Fibroblast of gingiva (primary cell): ENCODE results near the gene CHURC1.

Experiments used
- DNase-seq: peaks from one replicate; pipeline ENCODE4 v3.0.0-alpha.2; 2011; ENCODE audit warnings: low read depth

Gene CHURC1

DNA sequence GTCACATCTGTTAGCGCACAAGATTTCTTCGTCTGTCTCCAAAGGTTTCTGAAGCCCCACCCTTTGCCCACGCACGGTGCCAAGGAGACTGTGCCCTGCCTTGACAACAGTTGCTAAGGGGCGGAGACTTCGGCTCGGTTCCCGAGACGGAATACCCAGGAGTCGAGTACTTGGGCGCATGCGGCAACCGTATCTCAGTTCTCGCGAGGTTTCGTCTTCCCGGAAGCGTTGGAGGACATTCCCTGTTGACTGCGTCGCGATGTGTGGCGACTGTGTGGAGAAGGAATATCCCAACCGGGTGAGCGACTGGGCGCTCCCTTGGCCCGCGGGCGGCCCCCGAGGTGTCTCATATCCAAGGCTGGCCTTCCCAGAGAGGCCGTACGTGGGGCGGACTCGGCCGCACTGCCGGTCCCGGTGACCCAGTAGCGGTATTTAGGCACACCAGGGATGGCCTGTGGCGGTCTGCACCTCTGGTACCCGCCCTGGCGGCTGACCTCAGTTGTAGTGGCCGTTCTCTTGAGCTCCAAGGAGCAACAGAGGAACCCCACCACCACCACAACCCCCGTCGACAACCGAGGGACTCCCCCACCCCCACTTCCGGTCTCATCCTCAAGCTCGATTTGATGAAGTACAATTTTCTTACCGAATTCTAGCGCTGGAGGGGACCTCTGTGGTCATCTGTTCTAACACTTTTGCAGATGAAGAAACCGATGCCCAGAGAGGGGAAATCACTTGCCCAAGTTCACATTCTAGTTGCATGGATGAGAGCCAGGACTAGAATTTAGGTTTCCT lies at the start of gene CHURC1:
Gene CHURC1 (plus strand): TSS at position 219 of the 792 bp plus-strand sequence. CDS start 41 bp downstream, at position 260.
- DNase-seq = peak; percentile 98

DNA sequence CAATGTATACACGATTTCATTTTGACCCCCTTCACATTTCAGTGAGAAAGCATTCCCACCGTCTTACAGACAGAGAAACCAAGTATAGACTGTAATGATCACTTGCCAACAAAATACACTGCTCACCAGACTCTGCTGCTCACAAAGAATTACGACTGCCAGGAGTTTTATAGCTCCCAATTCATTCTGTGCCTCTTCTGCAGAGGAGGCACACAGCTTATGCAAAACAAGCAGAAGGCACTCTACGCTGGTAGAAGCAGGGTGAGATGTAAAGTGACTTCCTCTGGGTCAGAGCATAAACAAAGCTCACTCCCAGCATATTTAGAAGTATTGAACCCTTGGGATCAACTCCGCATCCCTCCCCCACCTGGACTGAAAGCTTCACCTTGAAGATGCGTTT lies 49.1 kb upstream of the CHURC1 start:
- no peak for DNase-seq

DNA sequence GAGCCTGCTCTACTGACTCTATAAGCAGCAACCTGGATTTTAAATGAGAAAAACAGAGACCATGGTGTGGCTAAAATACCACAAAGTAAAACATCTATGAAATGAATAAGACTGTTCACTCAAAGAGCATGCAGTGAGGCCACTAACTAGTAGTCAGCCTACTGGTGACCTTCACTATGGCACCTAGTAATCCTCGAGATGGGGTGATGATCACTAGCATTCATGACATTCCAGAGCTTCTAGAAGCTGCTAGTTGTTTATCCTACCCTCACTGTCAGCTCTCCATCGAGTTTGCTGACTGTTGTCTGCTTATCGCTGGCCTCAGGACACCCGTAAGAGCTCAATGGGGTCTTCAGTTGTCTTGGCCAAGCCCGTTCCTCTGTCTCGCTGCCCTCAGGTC lies 48.3 kb upstream of the CHURC1 start:
- no peak for DNase-seq

DNA sequence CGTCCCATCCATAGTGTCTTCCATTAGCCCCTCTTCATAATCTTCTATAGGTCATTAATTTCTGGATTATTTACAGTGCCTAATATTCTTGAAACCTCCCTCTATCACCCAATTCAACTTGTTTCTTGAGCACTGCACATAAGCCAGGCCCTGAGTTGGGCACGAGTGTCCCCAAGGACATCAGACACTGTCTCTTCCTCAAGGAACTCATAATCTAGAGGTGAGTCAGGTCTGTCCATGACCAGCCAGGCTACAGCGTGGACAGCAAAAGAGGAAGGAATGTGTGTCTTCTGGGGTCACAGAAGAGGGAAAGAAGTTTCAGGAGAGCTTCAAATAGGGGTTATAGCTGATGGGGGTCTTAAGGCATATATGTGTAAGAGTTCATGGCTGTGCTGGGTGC lies 47.1 kb upstream of the CHURC1 start:
- DNase-seq = no peak

DNA sequence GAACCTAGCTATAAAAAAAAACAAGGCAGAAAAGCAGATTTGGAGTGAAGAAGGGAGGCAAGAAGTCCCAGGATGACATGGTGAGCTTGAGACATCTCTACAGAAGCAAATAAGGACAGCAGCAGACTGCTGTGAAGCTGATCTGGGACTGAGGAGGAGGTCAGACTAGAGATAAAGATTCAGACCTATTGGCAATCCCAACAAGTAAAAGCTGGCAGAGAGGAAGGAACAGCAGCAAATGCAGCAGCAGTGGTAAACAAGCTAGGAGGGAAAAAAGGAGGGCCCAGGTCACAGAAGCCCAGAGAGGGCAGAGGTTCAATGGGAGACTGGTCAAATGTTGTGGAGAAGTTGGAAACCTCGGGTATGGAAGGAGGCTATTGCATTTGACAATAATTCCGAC lies 45.9 kb upstream of the CHURC1 start:
- no peak for DNase-seq

DNA sequence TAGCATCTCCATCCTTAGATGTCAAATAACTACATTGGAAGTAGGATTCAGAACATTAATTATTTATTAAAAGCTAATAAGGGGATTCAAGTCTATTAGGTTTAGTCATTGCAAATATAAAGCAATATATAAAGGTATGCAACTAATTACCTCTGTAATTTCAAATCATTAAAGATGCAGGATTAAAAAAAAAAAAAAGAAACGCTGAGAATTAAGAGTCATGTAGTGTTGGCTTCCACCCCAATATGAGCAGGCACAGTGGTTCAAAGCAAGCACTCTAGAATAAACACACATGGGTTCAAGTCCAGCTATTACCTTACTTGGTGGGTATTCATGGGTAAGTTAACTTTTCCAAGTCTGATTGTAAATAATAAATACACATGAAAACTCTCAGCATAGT lies 45.4 kb upstream of the CHURC1 start:
- DNase-seq = no peak

DNA sequence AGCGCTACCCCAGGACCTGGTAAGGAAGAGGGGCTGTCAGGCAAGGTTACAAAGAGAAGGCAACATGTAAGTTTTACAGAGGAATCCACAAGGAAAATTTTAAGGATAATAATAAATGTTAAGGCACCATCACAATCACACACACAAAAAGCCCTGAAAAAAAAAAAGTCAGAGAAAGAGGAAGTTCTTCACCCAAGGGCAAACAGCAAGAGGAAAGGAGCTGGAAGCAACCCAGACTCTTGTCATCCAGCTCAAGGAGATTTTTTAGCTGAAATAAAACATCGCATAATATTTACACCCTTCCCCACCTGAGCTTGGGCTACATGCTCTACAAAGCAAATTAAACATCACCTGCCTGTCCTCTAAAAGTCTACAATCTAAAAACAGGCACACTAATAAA lies 44.1 kb upstream of the CHURC1 start:
- DNase-seq = no peak

DNA sequence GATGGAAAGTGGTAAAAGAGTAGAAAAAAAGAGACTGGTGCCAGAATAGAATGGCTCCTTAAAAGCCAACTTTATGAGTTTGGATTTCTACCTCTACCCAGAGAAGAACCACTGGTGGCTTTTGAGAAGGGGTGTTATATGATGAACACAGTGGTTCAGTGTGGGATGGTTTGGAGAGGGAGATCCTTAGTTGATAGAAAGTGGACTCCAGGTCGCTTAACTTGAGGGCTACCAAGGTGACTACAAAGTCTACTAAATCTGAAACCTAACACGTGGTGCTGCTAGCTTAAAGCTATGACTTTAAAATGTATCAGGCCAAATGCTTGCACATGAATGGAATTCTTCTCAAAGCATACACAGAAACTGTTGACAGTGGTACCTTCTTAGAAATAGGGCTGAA lies 42.9 kb upstream of the CHURC1 start:
- no peak for DNase-seq

DNA sequence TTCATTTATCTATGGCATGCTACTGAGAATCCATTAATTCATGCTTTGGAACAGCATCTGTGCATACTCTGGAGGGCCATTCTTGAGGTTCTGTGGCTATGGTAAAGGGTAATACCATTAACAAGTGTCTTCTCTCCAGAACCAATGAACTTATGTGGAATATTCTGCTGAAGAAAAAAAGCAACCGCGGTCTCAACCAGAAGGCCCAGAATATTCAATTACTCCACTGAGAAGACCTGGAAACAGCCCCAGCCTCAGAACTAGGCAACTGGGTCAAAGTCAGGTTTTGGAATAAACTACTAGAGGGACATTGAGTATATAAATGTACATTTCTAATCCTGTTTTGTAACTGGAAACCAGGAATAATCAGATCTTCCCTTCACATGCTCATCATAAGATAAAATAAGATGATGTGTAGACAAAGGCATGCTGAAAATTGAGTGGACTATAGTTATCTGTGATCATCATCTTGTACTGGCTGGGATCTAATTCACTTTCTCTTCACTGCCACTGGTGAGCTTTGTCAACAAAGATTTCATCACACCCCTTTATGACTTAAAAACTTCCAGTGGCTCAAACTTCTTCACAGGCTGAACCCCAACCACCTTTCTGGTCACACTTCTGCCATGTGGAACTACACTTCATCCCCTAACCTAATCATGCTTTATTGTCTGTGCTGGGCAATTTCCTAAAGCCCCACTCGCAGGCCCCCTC lies 40.6 kb upstream of the CHURC1 start:
- no peak for DNase-seq

DNA sequence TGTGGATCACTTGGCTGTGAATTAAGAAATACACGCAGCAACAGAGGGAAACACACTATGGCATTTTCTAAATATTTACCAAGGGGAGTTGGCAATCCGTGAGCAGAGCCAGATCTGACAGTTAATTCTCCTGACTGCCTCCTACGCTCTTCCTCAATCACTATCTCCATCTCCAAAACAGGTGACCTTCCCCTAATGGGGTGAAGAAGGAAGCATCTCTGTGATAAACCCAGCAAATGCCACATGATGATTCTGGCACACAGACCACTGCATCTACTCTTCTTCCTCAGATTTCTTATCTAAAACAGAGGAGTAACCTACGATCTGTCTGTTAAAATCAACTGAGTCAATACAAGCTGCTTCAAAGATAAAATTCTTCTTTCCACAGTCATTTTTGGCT lies 38.9 kb upstream of the CHURC1 start:
- DNase-seq = no peak

DNA sequence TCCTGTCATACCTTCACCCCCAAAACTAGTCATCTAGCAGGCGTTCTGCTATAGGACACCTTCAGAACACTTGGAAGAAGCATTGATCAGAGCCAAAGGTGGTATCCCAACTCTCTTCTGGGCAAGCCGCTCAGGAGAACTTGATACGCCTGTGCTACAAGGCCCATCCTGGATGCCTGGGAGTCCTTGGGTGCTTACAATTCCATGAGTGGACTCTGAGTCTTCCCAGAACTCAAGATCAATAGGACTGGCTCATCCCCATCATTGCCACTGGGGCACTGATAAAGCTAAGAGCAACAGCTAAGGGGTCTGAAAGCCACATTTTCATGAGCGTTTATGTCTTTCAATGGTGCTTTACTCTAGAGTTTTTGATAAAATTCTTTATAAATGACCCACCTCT lies 36.4 kb upstream of the CHURC1 start:
- DNase-seq = no peak

DNA sequence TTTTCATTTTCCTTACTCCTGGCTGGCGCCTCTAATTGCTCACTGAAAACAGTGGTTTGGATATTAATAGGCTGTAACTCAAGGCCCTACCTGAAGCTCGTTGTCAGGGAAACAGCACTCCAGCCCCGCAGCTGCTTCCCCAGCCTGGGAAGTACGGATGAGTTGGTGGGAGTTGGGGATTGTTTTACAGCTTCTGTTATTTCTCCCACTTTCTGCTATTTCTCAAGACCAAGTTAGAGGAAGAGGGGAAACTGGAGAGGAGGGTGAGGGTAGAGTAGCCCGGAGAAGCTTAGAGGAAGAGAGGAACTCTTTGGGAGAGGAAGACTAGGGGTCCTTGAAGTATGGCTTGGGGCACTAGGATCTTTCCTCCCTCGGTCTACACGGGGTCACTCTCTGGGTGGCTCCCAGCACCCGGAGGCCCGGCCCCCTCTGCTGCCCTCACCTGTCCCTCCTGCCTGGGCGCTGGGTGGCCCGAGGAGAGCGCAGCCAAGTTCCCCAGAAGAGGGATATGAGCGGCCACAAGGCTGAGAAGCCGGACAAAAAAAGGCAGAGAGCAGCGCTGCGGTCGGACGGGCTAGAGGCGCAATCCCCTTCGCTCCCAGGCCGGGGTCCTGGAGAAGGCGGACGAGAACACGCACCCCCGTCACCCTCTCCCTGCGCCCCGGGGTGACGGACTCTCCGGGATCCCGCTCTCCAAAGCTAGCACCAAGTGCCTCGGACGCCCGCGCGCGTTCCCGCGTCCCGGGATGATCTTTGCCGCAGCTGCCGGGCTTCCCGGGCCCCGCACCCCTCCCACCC lies 35.2 kb upstream of the CHURC1 start:
- no peak for DNase-seq

DNA sequence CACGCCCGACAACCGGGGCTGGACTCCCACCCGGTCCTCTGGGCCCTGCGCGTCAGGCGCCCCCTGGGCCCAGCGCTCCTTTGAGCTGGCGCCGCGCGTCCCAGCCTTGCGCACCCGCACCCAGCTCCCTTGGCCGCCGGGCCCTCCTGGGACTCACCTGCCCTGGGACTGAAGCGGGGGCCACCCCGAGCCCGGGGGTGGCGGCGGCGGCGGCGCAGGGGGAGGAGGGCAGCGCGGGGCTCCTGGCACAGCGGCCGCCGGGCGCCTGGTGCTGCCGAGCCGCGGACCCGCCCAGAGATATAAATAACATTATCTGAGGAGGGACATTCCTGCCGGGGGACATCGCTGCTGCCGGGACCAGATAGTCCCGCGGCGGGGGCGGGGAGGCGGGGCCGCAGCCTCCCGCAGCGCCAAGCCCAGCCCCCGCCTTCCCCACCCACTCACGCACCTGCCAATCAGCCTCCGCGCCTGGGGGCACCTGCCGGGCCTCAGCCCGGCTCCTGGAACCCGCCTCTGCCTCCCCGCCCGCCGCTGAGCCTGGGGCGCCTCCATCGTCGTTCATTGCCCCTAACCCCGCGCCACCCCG lies 34.5 kb upstream of the CHURC1 start, which contains the start of gene SPTB:
Gene SPTB (minus strand): TSS at position 273 of the 586 bp plus-strand sequence. CDS start 56,813 bp downstream, outside the sequence.
- no peak for DNase-seq

DNA sequence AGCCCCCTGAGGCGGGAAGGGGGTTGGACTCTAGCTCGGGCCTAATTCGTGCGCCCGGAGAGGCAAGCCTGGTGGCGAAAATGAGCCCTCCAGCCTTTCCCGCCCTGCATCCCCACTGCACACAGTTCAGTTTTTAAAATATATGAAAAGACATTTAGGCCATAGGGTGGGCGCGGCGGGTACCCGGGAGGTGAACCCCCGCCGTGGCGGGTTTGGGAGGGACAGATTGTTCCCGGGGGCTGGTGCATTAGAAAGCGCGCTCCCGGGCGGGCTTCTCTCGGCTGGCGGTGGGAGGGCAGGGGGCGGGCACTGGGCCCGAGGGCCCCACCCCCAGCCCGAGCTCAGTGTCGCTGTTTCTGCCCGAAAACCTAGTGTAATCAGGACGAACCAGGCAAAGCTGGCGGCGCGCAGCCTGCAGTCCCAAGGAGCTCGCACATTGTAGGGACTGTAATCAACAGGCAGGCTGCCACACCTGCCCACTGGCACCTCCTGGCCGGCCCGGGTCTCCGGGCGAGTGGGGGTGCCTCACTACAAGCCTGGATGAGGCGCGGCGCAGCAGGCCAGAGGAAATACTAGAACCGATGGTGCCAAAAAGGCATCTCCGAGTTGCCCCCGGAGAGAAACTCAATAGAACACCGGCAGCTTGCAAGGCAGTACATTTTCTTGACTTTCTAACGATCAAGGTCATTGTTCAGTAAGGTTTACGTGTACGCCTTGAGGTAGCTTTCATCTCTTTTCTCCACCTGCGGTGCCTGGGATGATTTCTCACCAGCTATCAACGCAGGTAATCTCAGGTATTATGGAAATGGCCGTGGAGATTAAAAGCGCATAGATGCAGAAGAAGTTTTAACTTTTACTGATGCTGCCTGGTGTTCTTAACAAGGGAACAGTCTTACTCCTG lies 33.8 kb upstream of the CHURC1 start:
- no peak for DNase-seq

DNA sequence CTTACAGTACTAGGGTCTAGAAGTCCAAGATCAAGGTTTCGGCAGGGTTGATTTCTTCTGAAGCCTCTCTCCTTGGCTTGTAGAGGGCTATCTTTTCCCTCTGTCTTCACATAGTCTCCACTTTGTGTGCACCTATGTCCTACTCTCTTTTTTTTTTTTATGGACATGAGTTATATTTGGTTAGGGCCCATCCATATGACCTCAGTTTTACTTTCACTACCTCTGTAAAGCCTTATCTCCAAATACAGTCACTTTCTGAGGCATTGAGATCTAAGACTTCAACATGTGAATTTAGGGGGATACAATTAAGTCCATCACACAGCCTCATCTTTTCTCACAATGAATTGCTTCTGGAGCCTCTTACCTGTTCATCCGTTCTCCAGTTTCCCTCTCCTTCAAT lies 28.7 kb upstream of the CHURC1 start:
- DNase-seq = no peak

DNA sequence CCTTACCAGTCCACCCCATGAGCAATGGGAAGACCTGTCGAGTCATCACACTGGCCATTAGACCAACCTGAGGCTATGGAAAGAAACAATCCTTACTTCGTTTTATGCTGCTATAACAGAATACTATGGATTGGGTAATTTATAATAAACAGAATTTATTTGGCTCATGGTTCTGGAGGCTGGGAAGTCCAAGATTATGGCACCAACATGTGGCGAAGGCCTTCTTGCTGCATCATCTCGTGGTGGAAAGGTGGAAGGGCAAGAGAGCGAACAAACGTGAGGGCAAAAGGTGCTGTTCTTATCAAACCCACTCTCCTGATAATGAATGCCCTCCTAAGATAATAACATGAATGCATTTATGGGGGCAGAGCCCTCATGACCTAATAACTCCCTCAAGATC lies 24.9 kb upstream of the CHURC1 start:
- DNase-seq = no peak

DNA sequence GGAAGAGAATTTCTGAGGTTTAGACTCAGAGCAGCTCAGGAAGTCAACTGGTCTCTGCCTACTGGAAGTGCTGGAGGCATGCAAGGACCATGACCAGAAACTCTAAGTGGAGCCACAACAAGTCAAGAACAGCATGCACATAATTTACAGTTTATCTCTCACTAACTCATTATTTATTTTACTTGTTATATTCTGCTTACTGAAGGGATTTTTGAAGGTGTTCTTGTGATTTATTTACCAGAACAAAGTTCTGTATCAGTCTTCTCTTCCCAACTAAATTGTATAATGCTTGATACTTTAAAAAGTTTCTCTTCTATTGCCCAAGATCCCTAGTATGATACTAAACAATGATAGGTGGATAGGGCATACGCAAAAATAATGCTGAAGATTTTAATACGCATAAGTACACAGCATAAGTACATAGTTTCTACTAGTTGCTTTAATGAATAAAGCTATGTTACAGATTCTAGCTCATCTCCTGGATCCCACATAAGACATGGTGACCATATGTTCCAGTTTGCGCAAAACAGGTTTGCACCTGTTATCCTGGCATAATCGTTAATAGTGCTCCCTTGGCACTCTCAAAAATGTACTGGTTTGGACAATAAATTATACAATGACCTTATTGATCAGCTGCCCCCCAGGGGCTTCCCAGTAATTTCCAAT lies 22.9 kb upstream of the CHURC1 start:
- DNase-seq = no peak

DNA sequence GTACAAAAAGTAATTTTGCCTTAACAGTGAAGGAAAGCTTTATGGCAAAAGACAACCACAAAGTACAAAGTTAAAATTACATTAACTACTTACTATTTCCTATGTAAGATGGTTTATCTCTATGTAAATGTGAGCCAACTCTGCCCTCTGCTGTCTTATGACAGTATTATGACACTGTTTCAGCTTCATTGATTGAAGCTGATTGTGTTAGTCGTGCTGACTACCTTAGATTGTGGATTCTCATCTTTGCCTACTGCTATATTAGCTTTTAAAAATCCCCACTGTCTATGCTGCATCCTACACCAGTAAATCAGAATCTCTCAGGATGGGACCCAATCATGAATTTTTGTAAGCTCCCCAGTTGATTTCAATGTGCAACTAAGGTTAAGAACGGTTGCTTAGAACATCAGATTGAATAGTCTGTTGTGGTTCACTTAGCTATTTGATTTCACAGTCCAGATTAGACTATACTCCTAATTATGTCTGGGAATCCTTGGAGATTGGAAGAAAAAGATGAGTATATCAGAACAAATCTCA lies 22.3 kb upstream of the CHURC1 start:
- DNase-seq = peak; percentile 46

DNA sequence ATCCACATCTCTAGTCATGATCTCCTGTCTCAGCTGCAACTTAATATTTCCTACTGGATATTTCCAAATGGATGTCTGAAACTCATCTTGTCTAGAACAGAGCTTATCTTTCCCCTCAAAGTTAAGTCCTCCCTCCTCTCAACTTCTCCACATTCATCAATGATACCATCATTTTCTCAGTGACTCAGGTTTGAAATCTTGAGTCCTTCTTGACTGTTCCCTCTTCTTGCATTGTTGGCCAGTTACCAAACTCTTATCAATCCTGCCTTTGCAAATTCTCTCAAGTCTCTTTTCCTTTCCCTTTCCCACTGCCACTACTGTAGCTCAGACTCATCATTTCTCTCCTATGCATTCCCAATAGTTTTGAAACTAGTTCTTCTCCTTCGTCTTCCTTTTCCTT lies 14.3 kb upstream of the CHURC1 start:
- DNase-seq = no peak

DNA sequence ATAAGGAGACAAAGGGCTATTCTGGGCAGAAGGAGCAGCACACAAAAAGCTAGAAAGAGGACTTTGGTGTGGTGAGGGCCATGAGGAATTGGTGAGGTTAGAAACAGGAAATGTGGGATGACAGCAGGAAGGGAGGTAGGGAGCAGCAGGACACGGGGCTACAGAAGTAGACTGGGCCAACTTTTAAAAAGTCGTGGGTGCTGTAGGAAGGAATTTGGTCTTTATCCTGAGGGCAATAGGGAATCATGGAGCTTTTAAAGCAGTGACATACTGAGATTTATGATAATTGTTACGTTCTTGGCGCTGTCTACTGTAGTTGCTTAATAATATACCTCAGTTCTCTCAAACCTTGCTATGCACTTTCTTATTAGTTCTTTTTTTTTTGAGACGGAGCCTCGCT lies 8.2 kb upstream of the CHURC1 start:
- no peak for DNase-seq
